ENCODE data around the gene ABL1.
"Not testable (repeated sequence)": the region's sequence is repeated elsewhere in the genome, so short reads cannot be mapped to it uniquely, and the experiment has no call there.

Gene ABL1

DNA sequence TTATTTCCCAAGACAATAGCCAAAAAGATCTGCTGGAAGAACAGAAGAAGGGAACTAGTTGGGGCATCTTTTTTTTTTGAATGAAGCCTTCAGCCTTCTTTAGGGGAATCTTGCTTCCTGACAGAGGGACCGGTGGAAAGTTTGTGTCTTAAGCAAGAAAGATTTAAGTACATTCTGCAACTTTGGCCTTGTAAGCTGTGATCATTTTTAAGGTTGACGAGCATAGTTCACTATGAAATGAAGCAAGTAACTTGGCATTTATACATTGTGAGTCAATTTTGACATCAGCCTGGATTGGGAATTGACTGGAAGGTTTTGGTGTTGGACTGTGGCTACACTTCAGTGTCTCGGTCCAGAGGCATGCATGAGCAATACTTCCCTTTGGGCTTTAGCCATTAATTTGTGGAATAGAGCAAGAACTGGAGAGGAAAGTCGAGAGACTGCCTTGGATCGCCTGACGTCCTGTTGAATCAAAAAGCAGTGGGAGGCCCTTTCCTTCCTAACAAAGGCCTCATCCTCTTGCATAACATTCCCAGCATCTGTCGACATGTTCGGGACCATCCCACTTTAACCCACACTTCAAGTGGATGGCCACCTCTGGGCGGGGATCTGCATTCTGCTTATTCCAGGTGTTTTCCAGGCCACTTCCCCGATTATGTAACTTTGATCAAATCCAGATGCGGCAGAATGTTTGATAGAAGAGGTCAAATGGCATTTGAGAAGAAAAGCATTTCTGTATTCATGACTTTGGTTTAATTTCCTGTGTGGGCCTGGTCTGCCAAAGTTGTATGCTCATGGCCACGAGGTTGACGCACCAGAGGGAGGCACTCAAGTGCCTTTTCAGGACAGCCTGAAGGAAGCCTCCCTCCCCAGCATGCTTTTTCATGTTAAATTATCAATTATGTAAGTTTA, 12.5 kb downstream of the ABL1 start:
- no peak for DNase-seq (ENCODE audit: extremely low read depth in 1 of 2, low read depth in 1 of 2)

GRCh38 chr9:130848514-130848913, 13.5 kb downstream of the ABL1 start:
- not testable (repeated sequence) for DNase-seq (ENCODE audit: extremely low read depth in 1 of 2, low read depth in 1 of 2)

DNA sequence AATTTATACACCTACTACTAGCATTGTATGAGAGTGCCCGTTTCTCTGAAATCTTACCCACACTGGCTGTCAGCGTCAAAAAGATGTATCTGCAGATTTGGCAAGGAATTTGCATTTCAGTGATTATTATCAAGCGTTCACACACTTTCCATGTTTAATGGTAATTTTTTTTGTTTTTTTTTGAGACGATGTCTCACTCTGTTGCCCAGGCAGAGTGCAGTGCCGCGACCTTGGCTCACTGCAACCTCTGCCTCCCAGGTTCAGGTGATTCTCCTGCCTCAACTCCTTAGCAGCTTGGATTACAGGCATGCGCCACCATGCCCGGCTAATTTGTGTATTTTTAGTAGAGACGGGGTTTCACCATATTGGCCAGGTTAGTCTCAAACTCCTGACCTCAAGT, 14.3 kb downstream of the ABL1 start:
- no peak for DNase-seq (ENCODE audit: extremely low read depth in 1 of 2, low read depth in 1 of 2)

- DNase-seq (ENCODE audit: extremely low read depth in 1 of 2, low read depth in 1 of 2) = no peak
Measured at GRCh38 chr9:130852801-130853200, 17.7 kb downstream of the ABL1 start.

DNA sequence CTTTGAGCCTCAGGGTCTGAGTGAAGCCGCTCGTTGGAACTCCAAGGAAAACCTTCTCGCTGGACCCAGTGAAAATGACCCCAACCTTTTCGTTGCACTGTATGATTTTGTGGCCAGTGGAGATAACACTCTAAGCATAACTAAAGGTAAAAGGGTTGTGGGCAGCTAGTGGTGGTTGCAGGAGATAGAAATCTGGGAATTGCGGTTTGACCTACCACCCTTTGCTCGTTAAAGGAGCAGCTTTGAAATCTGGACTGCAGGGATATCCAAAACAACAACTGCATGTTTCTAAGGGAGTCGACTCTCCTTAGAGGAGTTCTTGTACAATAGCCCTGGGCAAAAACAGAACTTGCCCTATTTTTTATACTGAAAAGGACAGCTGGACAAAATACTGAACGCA, 19.0 kb downstream of the ABL1 start:
- no peak for DNase-seq (ENCODE audit: extremely low read depth in 1 of 2, low read depth in 1 of 2)

DNA sequence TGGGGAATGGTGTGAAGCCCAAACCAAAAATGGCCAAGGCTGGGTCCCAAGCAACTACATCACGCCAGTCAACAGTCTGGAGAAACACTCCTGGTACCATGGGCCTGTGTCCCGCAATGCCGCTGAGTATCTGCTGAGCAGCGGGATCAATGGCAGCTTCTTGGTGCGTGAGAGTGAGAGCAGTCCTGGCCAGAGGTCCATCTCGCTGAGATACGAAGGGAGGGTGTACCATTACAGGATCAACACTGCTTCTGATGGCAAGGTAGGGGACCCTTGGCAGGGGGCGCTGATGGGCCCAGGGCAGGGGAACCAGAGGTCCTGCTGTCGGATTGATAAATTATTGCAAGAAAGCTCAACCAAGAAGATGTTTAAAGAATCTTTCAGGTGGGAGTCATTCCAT, 19.8 kb downstream of the ABL1 start:
- no peak for DNase-seq (ENCODE audit: extremely low read depth in 1 of 2, low read depth in 1 of 2)

- DNase-seq (ENCODE audit: extremely low read depth in 1 of 2, low read depth in 1 of 2) = no peak
Measured at GRCh38 chr9:130856474-130856873, 21.4 kb downstream of the ABL1 start.

- no peak for DNase-seq (ENCODE audit: extremely low read depth in 1 of 2, low read depth in 1 of 2)
Measured at GRCh38 chr9:130857864-130858738, 23.0 kb downstream of the ABL1 start.

- DNase-seq (ENCODE audit: extremely low read depth in 1 of 2, low read depth in 1 of 2) = no peak
Measured at GRCh38 chr9:130858739-130859705, 24.0 kb downstream of the ABL1 start.

- DNase-seq (ENCODE audit: extremely low read depth in 1 of 2, low read depth in 1 of 2) = no peak
Measured at GRCh38 chr9:130860458-130861316, 25.6 kb downstream of the ABL1 start.

GRCh38 chr9:130861372-130862180, 26.5 kb downstream of the ABL1 start:
- DNase-seq (ENCODE audit: extremely low read depth in 1 of 2, low read depth in 1 of 2) = no peak

DNA sequence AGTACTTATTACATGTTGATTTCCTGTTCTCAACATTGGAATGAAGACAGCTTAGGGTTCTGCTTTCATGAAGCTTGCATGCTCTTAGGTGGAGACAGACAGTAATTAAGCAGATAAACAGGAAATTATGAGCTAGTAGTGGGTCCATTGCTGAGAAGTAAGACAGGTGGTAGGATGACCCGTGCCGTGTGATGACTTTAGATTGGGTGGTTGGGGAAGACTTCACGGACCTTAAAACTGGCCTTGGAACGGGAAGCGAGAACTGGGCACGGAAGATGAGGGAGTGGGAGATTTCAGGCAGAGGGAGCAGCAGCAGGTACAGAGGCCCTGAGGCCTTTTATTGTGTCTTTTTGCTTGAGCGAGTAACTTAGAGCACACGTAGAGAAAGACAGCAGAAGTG, 27.2 kb downstream of the ABL1 start:
- no peak for DNase-seq (ENCODE audit: extremely low read depth in 1 of 2, low read depth in 1 of 2)

GRCh38 chr9:130862747-130863146, 27.7 kb downstream of the ABL1 start:
- no peak for DNase-seq (ENCODE audit: extremely low read depth in 1 of 2, low read depth in 1 of 2)

DNA sequence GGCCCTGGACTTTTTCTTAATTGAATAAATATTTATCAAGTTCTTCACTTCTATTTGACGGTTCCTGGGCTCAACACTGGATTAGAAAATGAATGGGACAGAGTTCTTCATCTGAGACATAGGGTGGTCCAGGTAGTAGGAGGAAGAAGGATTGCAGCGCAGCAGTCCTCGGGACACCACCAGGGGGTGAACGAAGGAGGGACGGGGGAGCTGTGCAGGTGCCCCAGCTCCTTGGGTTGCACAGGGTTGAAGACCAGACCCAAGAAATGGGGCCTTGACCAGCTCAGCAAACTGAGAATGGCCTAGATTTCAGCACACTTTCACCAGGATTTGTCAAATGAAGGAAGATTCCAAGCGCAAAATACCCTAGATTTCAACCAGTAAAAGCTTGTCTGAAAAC, 29.5 kb downstream of the ABL1 start:
- DNase-seq (ENCODE audit: extremely low read depth in 1 of 2, low read depth in 1 of 2) = no peak

DNA sequence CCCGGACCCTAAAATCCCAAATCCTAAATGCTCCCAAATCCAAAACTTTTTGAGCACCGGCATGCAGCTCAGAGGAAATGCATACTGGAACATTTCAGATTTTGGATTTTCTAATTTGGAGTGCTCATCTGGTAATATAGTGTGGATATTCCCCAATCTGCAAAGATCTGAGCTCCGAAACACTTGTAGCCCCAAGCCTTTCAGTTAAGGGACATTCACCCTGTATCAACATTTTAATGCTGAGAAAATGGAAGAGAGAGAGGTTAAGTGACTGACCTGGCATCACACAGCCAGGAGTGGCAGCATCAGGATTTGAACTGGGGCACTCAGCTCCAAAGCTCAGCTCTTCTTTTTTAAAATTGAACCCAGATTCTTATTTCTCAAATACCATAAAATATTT, 30.9 kb downstream of the ABL1 start:
- DNase-seq (ENCODE audit: extremely low read depth in 1 of 2, low read depth in 1 of 2) = no peak

GRCh38 chr9:130866474-130866965, 31.5 kb downstream of the ABL1 start:
- DNase-seq (ENCODE audit: extremely low read depth in 1 of 2, low read depth in 1 of 2) = no peak

DNA sequence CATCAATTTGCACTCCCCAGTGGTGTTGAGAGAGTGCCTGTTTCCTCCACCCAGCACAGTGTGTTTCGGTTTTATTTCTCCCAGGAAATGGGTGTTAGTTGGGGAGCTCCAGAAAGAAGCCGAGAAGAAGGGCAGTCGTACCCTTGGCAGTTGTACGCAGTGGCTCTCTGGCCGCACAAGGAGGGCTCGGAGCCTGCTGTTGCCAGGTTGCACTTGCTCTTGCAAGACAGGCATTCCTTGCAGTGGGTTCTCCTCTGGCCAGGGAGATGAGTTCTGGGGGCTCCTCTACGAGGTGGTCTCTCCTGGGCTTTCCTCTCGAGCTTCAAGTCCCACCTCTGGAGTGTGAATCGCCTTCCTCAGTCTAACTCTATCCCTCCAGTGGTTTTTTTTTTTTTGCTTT, 32.5 kb downstream of the ABL1 start:
- DNase-seq (ENCODE audit: extremely low read depth in 1 of 2, low read depth in 1 of 2) = no peak

DNA sequence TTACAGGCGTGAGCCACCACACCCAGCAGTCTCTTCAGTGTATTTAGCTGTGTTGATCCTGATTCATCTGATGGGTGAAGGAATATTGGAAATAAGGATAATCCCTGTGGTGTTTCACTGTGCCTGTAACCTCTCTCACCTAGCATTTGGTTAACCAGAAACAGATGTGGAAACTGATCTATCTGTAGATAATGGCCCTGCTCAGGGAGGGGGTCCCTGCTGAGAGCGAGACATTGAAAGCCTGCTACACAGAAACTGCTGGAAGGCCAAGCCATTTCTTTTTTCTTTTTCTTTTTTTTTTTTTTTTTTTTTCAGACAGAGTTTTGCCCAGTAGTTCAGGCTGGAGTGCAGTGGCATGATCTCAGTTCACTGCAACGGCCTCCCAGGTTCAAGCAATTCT, 33.2 kb downstream of the ABL1 start:
- DNase-seq (ENCODE audit: extremely low read depth in 1 of 2, low read depth in 1 of 2) = no peak

DNA sequence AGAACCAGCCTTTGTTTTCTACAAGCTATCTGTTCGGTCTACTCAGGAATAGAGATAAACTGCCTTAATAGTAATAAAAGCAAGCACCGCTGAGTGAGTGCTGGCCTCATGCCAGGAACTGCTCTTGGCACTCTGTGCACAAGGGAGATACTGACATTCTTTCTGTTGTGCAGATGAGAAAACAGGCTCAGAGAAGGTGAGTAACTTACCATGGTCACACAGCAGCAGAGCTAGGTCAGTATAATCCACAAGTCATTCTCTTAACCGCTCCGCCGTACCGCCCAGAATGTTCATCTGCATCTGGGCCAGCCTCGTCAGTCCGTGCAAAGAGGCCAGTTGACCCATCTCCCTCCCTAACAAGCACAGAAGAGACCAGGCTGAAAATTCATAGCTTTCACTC, 34.2 kb downstream of the ABL1 start:
- DNase-seq (ENCODE audit: extremely low read depth in 1 of 2, low read depth in 1 of 2) = no peak

Measured in activated CD8-positive, alpha-beta memory T cell treated with anti-CD3 and anti-CD28 coated beads for 1 hour (primary cell).